Activated CD4-positive, alpha-beta T cell treated with anti-CD3 and anti-CD28 coated beads for 48 hours (primary cell): ENCODE measurements around the gene SLC1A1.

Experiments used
- DNase-seq: peaks from one replicate; pipeline ENCODE4 v3.0.0-alpha.2; 2020

SLC1A1 gene

DNA sequence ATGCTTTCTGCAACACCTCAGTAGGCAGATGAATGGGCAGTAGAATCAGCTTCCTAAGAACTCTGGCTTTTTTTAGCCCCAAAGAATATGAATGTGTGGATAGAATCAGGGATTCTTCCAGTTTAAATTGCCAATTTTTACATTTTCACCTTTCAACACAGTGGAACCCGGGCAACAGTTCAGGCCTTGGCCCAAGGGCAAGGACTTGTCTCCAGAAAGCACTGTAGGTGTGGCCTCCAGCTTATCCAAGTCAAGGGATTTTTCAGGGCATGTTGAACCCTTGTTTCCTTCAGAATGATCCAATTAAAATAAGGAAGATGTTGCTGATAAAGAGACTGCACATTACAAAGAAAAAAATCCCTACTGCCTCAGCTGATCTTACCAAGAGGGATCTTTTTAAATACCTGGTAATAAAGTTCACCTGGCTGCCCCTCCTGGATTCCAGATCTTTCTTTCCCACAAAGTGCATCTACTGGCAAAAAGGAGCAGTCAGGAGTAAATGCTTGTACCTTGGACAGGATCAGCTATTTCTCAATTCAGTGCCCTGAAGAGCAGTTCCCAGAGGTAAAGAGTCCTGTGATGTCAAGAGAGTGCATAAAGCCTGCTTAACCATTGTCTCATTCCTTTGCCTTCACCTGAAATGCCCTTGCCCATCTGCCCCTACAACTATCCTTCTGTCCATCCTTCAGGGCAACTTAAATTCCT is 91.7 kb downstream of the SLC1A1 start:
- no peak for DNase-seq

DNA sequence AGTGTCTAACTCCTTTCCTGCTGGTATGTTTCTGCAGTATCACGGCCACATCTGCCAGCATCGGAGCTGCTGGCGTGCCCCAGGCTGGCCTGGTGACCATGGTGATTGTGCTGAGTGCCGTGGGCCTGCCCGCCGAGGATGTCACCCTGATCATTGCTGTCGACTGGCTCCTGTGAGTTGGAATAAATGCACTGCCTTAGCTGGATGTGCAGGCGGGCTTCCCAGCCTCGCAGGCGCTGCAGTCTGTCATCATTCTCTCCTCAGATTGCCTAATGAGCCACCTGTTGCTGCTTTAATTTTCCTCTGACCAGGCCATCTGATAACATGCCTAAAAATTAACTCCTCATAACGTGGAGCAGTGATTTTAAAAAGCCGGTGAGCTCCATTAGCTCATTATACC is 92.7 kb downstream of the SLC1A1 start:
- no peak for DNase-seq

DNA sequence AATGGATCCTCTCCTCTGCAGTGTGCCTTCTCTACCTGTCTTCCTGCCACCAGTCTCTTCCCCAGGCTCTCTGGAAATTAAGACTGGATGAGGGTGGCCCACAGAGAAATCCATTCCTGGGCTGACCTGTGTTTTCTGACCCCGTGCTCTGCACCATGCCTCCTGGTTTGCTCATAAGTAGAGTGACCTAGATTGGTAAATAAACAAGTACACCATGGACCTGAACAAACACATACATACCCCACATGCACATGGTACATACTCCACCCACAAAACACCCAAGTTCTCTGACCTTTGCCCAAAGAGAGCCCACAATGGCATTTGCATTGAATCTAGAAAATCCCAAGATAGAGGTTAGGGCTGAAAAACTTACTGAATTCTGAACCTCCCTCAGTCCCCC is 94.4 kb downstream of the SLC1A1 start:
- DNase-seq, result no peak

DNA sequence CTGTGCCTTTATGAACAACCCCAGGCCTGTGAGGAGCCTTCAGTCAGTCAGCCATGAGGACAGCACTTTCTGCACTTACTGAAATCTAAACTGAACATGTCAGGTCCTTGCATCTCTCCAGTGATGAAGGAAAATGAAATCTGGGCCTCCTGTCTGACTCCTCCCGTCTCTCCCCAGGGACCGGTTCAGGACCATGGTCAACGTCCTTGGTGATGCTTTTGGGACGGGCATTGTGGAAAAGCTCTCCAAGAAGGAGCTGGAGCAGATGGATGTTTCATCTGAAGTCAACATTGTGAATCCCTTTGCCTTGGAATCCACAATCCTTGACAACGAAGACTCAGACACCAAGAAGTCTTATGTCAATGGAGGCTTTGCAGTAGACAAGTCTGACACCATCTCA is 94.9 kb downstream of the SLC1A1 start:
- no peak for DNase-seq

DNA sequence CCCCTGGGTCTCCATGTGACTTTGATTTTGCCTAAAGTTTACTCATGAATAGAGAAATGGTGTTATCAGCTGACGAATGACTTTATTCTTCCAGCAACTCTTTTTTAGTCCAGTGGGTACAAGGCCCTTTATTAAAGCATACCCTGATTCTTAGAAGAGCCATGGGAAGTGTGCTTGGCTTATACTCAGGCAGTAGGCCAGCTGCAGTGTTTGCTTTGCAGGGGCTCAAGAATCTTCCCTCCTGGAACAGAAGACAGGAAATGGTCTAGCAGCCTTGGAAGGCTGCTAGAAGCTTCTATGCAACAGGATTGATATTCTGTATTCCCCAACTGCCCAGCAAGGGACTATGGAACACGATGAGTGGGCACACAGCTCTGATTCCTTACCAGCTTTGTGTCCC is 98.5 kb downstream of the SLC1A1 start:
- no peak for DNase-seq

DNA sequence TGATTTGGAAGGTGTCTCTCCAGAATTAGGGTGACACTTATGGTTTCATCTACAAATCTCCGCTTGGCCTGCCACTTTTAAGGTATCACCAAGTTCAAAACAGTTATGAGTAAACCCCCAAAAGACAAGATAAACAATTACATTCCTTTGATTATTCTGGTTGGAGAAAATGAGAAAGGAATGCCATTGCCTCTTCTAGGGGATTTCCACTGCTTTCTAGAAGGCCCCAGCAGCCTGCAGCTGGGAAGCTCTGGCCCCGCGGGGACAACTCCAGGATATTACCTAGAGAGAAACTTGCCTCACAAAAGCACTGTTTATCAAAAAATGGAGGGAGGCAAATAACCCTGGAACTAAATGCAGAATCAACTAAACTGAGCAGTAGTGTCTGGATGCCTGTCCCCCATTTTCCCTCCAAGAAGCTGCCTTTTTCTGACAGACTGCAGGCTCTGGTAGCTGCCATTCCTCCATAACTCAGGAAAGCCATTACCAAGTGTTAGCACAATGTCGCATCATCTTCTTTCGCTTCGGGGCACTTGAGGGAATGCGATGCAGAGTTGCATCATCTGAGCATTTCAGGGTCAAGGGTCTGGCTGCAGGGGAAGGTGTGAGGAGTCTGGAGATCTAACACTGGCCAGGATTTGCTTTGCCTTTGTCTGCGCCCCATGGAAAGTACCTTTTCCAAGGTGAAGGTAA is 100.3 kb downstream of the SLC1A1 start:
- DNase-seq, result no peak

DNA sequence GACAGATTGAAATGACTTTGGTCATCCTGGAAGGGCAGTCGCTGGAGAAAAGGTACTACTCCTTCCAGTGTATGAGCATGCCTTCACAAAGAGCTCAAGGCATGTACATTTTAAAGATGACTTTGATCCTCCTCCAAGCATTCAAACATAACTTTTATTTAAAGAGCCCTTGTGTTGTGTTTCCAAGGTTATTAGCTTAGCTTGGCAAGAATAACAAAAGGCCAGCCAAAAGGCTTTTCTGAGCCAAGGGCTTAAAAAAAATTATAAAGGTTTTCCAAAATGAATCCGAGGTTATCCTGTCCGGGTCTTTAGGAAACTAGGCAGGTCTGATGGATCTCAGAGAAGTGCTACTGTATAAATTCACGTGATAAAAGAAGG is 100.8 kb downstream of the SLC1A1 start:
- no peak for DNase-seq

DNA sequence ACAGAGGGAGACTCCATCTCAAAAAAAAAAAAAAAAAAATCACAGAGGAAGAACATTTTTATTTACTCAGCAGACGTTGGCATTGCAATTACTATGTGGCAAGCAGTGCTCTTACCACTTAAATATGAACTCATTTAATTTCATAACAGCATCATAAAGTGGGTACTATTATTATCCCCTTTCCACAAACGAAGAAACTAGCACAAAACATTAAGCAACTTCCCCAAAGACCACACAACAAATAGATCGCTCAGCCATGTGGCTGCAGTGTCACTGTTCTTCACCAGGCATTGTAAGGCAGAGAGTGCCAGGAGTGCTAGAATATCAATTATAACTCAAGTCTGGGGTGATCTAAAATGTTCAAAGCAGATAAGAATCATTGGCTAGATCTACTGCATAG is 102.0 kb downstream of the SLC1A1 start:
- DNase-seq, result no peak

DNA sequence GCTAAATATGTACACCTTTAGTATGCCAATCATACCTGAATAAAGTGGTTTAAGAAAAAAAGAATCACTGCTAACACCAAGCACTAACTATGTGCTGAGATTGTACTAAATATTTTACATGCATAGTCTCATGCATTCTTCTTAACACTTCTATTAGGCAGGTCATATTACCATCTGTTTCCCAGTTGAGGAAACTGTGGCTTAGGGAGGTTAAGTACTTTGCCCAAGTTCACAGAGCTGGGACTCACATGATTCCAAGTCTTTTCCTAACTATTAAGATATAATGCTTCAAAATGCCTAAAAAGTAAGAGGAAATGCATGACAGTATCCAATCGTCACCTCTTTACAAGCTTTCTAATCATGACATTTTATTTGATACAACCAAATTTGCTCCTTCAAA is 102.6 kb downstream of the SLC1A1 start:
- DNase-seq, result no peak

DNA sequence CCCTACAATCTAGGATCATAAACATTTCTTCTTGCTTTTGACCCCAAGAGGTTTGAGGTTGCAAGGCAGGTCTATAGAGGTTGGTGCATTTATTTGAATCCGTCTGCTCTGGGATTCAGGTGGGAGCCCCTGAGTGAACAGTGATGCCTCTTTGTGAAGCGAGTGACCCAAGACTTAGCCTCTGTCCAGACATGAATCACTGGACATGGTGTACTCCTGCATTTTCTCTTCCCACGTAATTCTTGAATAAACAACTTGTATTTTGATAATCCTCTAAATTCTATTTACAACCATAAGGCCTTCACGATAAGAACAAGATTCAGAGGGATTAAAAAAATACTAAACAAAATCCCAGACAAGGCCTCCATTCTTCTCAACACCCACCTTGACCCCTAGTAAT is 104.3 kb downstream of the SLC1A1 start:
- no peak for DNase-seq

DNA sequence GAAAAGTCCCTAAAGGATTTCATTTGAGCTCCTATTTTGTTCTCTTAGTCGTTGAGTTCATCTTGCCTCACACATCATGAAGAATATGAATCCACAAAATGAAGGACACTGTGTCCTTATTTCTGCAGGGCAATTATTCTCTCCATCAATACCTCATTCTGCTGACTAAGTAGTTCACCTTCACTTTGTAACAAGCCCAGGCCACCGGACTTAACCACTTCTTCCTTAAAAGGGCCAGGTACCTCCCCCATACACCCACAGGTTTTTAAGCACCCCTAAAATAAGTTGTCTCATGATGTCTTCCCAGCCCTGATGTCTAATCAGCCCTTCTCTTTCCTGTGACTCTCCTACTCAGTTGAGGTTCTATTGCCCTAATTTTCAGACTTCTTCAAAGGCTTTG is 104.7 kb downstream of the SLC1A1 start:
- no peak for DNase-seq

DNA sequence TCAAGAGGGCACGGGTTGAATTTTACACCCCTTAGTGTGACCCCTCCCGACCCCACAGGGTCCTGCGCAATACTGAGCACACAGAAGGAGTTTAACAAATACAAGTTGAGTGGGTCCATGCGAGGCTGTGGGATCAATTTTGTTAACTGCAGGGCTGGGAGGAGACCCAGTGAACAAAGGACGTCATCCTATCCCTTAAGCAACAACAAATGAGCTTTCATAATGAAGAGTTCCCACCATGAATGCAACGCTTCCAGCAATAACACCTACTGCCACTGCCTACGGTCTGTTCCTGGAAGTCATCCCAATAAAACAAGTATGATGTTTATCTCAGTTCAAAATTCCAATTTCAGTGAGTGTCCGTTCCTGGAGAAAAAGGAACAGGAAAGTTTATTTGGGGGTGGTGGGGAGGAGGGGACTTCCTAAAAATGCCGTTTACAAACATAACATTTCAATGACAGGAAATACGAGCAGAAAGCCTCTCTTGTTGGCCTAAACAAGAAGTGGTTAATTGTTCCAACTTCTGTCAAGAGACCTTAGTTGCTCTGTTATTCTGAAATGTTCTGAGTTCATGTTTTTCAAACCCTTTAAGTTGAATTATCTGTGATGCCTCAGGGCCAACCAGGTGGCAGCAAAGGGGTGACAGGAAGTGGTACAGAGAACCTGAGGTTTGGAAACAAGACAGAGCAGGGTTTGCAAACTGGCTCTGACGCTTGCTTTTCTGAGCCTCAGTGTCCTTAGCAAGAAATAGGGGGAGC is 106.1 kb downstream of the SLC1A1 start:
- DNase-seq, result peak; percentile 39

DNA sequence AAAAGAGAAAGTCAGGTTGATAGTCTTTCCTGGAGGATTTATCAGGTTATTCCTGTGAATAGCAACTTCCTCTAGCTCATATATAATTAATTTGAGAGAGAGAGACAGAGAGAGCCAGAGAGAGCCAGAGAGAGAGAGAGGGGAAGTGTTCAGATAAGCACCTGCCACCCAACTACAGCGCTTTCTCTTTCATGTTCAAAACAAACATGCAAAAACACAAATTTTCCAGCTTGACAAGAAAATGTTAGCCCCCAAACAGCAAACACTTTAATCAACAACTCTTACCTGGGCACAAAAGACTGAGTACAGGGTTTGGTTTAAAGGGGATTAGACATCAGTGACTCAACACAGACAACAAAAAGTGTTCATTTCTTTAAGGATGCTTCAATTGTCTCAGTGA is 110.1 kb downstream of the SLC1A1 start:
- no peak for DNase-seq

DNA sequence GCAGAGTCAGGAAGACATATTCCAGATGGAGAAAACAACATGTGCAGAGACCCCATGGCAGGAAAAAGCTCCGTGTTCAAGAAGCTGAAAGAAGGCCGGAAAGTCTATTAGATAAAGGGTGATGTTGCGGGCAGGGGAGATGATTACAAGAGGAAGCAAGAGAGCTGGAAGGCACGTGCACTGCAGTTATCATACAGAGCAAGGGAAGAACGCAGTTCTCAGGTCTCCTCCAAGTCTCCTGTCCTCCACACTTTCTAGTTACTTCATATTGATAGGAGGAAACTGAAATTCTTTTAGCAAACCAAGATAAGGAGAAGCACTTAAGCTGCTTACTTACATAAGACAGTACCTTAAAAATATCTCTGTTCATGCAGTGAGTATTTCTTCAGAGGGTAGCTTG is 113.6 kb downstream of the SLC1A1 start:
- no peak for DNase-seq

DNA sequence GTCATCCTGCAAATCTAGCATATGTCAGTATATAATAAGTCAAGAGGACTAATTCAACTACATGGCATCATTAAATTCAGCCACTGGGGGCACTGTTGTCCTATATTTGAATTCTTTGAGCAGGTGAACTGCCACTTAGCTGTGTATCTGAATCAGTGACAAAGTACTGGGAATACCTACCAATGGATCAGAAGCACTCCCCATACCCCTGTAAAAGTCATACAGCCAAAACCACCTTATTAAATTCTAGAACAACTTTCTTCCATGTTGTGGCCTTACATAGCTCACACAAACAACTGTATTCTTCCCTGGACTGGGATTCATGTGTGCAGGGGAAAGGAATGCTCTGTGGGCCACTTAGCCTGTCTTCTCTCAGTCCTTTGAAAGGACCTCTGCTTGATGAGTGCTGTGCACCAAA is 114.4 kb downstream of the SLC1A1 start:
- peak; percentile 78 for DNase-seq

DNA sequence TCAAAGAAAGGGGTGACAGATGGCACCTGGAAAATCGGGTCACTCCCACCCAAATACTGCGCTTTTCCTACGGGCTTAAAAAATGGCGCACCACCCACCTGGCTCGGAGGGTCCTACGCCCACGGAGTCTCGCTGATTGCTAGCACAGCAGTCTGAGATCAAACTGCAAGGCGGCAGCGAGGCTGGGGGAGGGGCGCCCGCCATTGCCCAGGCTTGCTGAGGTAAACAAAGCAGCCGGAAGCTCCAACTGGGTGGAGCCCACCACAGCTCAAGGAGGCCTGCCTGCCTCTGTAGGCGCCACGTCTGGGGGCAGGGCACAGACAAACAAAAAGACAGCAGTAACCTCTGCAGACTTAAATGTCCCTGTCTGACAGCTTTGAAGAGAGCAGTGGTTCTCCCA is 115.8 kb downstream of the SLC1A1 start:
- peak; percentile 6 for DNase-seq

DNA sequence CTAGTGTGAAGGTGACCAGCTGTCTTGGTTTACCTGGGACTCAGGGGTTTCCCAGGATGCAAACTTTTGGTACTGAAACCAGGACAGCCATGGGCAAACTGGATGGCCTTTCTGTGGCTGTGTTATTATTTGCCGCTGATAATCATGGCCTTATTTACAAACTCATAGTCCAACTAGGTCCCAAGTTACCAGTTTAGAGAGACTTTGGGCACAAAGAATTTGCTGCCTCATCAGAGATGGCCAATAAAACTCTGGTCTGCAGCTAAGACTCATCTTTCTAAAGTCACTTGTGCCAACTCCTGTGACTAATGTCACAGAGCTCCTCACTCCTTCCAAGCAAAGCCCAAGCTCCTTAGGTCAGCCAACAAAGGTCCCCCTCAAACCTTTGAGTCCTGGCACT is 124.4 kb downstream of the SLC1A1 start:
- DNase-seq, result no peak

DNA sequence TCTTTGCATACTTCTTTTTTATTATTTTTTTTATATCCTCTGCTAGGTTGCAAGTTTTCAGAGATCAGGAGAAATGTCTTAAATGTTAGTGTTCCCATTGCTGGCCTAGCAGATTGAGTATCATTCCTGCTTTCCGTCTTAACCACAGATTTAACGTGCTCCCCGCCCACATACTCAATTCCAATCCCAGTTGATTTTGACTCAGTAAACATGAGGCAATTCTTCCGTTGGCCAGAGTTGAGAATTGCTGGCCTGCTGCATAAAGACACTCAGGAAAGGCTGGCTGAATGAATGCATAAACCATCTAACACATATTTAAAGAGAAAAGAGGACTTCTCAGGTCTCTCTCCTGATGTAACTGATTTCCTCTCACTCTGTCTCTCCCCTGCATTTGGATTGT is 125.0 kb downstream of the SLC1A1 start:
- DNase-seq, result no peak

DNA sequence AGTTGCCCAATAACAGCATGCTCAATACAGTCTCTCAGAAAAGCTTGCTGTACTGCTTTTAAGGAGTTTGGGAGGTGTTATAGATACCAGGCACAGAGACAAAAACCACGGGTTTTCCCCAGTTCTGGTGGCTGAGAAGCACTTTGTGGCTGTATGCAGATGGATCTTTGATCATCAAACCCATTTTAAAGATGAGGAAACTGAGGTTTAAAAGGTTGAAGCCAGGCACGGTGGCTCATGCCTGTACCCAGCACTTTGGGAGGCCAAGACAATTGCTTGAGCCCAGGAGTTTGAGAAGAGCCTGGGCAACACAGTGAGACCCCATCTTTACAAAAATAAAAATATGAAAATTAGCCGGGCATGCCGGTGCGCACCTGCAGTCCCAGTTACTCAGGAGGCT is 125.5 kb downstream of the SLC1A1 start:
- DNase-seq, result no peak

DNA sequence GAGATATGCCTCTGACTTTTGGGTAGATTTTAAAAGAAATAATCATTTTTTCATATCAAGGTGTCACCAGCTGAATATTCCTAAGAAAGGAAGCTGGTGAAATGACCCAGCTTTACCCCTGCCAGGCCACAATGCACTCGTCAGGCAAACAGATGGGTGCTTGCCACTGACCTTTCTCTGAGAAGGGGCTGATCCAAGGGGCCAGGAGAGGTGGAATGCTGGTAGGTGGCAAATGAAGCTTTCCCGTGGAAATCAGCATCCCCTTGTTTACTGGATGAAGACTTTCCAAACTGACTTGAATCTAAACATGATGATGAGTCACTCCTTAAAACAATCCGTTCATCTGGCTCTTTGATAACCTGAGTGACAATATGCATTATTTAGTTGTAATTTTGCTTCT is 127.5 kb downstream of the SLC1A1 start:
- DNase-seq, result no peak

DNA sequence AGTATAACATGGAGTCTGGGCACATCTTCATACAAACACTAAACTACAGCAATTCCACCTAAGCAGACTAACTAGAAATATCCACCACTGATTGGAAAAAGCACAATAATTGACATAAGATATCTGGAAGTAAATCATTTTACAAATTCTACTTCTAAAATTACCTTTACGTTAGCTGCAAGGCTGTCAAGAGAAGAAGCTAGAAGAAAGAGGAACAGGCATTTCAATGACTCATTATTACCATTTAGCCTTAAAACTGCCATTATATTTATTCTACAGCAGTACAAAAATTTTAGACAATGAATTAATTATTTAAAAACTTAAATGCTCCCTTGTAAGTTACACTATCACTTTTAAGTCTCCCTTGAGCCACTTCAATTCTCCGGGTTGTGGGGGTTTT is 128.4 kb downstream of the SLC1A1 start:
- no peak for DNase-seq

DNA sequence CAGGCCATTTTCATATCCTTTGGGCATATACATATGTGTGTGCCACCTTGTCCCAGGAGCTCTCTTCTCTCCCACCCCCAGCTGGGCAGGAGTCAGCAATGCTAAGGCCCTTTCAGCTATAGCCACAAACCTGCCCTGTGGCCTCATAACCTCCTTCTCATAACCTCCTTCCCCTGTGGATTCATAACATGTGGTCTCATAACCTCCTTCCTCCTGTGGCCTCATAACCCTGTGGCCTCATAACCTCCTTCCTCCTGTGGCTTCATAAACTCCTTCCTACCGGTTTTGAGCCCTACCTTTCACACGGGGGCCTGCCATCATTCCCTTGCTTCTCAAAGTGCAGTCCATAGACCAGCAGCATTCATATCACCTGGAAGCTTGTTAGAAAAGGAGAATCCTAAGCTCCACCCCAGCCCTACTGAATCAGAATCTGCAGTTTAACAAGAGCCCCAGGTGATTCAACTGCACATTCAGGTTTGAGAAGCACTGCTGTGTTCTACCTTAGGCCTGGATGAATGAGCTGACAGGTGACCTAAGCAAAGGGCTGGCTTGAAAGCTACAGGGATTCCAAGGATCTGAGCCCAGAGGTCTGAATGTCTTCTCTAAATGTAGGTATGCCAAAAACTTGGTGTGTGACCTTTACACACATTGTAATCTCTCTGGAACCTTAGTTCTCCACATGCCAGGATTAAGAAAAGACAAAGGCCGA is 129.9 kb downstream of the SLC1A1 start:
- DNase-seq, result no peak

DNA sequence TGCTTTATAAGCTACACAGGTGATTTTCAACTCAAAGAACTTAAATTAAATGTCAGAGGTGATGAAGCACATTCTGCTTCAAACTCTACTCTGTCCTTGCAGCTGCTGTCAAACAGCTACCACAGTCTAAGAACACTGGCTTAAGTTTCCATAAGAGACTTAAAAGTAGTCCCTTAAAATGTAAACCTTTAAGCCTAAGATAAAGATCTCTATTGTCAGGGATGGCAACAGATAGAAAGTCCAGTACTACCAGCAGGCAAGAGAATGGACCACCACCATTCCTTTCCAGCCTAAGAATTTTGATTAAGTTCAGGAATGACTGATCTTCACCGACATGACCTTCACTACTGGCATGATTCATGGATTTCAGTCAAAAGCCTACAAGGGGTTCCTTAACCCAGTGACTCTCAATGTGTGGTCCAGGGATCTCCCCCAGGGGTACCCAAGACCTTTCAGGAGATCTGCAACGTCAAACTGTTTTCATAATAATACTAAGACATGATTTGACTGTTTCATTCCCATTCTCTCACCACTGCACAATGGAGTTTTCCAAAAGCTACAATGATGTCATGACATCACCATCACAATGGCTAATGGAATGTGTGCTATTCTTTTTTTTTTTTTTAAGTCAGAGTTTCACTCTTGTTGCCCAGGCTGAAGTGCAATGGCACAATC is 130.8 kb downstream of the SLC1A1 start:
- peak; percentile 18 for DNase-seq
